Mesodermal cell (in vitro differentiated cells): Measurements from ENCODE around the gene C16orf92.

Source experiments
- H3K27ac ChIP-seq: 2 replicates; pipeline ENCODE4 v1.7.0; 2013; ENCODE audit warnings: mild to moderate bottlenecking, low read depth, low read length, moderate library complexity; ENCODE audit not compliant: severe bottlenecking
- H3K36me3 ChIP-seq: 2 replicates; pipeline ENCODE4 v1.7.1; 2013; ENCODE audit warnings: mild to moderate bottlenecking, low read length, moderate library complexity; ENCODE audit not compliant: control insufficient read depth, insufficient read depth
- H3K4me1 ChIP-seq: one replicate; pipeline ENCODE4 v1.7.1; 2013; ENCODE audit warnings: mild to moderate bottlenecking, low read length; ENCODE audit not compliant: insufficient read depth, control insufficient read depth, poor library complexity, severe bottlenecking
- H3K4me3 ChIP-seq: 2 replicates; pipeline ENCODE4 v1.7.0; 2013; ENCODE audit warnings: low read length, control low read depth, mild to moderate bottlenecking; ENCODE audit not compliant: insufficient read depth, poor library complexity, severe bottlenecking; ENCODE audit errors: extremely low read depth
- H3K9me3 ChIP-seq: 2 replicates; pipeline ENCODE4 v1.7.1; 2013; ENCODE audit warnings: mild to moderate bottlenecking, low read length, moderate library complexity; ENCODE audit not compliant: control insufficient read depth
- WGBS, 2 experiments: methylation state at CpG; one replicate each; pipeline ENCODE4 v1.1.5; 2013; ENCODE audit warnings: missing lambda C conversion rate in 2 of 2; ENCODE audit not compliant: insufficient coverage in 2 of 2; 5-methylcytosine and 5-hydroxymethylcytosine counted together

The C16orf92 gene

GRCh38 chr16:29989111-29989858, 33.7 kb upstream of the C16orf92 start:
- Histone ChIP-seq H3K36me3 (peaks cover 97% of the 10 kb centered on the region), H3K9me3 (no peaks in the 10 kb centered on the region), H3K4me3 (no peak overlapping the region), H3K4me1 (no peaks in the 10 kb centered on the region), H3K27ac (no peak overlapping the region)
- 96% methylated on average over 23 of the region's 23 CpGs for WGBS, 2 experiments

- Histone ChIP-seq H3K36me3 (peaks cover 89% of the 10 kb centered on the region), H3K4me3 (no peak overlapping the region)
- no CpG with 5 or more reads among the region's 2 CpGs for WGBS, 2 experiments
These were observed 33.0 kb upstream of the C16orf92 start for GRCh38 chr16:29990034-29990433.

GRCh38 chr16:29990883-29991570, 32.0 kb upstream of the C16orf92 start:
- Histone ChIP-seq H3K4me1 (peaks cover 5% of the 10 kb centered on the region), H3K27ac (no peak overlapping the region), H3K36me3 (peaks cover 79% of the 10 kb centered on the region), H3K9me3 (no peaks in the 10 kb centered on the region), H3K4me3 (no peak overlapping the region)
- 97 to 98% methylated on average over 12 to 23 of the region's 35 CpGs for WGBS, 2 experiments

More at GRCh38 chr16:29990034-29990433, 33.0 kb upstream of the C16orf92 start:
- Histone ChIP-seq H3K27ac (no peak overlapping the region), H3K9me3 (no peaks in the 10 kb centered on the region), H3K4me1 (peaks cover 5% of the 10 kb centered on the region)

- Histone ChIP-seq H3K27ac (no peak overlapping the region), H3K36me3 (peaks cover 74% of the 10 kb centered on the region), H3K4me3 (no peak overlapping the region), H3K4me1 (peaks cover 5% of the 10 kb centered on the region), H3K9me3 (no peaks in the 10 kb centered on the region)
- WGBS, 2 experiments = 82% methylated on average over 2 of the region's 5 CpGs; no CpG with 5 or more reads in 1 of the 2 experiments
These were observed 31.5 kb upstream of the C16orf92 start for GRCh38 chr16:29991571-29991904.

- no peaks in the 10 kb centered on the region for H3K9me3 ChIP-seq
- no peak overlapping the region for H3K4me3 ChIP-seq
- H3K36me3 ChIP-seq = peaks cover 72% of the 10 kb centered on the region
- peaks cover 5% of the 10 kb centered on the region for H3K4me1 ChIP-seq
- 73 to 86% methylated on average over 4 of the region's 7 CpGs for WGBS, 2 experiments
- no peak overlapping the region for H3K27ac ChIP-seq
These were observed 30.5 kb upstream of the C16orf92 start for GRCh38 chr16:29992344-29992967.

GRCh38 chr16:29993191-29993902, 29.7 kb upstream of the C16orf92 start:
- WGBS, 2 experiments = 94 to 96% methylated on average over 20 to 21 of the region's 25 CpGs
- peaks cover 68% of the 10 kb centered on the region for H3K36me3 ChIP-seq
- no peaks in the 10 kb centered on the region for H3K9me3 ChIP-seq
- H3K4me3 ChIP-seq = no peak overlapping the region
- no peak overlapping the region for H3K27ac ChIP-seq
- peaks cover 5% of the 10 kb centered on the region for H3K4me1 ChIP-seq

- peaks cover 61% of the 10 kb centered on the region for H3K36me3 ChIP-seq
- H3K9me3 ChIP-seq = no peaks in the 10 kb centered on the region
- H3K4me3 ChIP-seq = no peak overlapping the region
- peaks cover 5% of the 10 kb centered on the region for H3K4me1 ChIP-seq
- H3K27ac ChIP-seq = no peak overlapping the region
- WGBS, 2 experiments = 92 to 94% methylated on average over 8 of the region's 9 CpGs
These were observed 28.9 kb upstream of the C16orf92 start for GRCh38 chr16:29993903-29994599.

GRCh38 chr16:29994600-29995323, 28.2 kb upstream of the C16orf92 start:
- Histone ChIP-seq H3K4me1 (peaks cover 5% of the 10 kb centered on the region), H3K36me3 (peaks cover 58% of the 10 kb centered on the region), H3K27ac (peak overlapping the region; percentile 83), H3K4me3 (peak overlapping the region; percentile 92), H3K9me3 (no peaks in the 10 kb centered on the region)
- 22 to 32% methylated on average over 20 to 24 of the region's 24 CpGs for WGBS, 2 experiments

GRCh38 chr16:29995324-29995910, 27.6 kb upstream of the C16orf92 start, which contains the start of gene HIRIP3:
TSS of gene HIRIP3 (minus strand) at chr16:29995617. CDS start at chr16:29995605, 12 bp downstream.
- Histone ChIP-seq H3K4me1 (peaks cover 5% of the 10 kb centered on the region), H3K4me3 (peak within 1 kb of the TSS; percentile 92), H3K9me3 (no peaks in the 10 kb centered on the region), H3K36me3 (peaks cover 56% of the 10 kb centered on the region), H3K27ac (peak within 1 kb of the TSS; percentile 83)
- WGBS, 2 experiments = 0 to 1% methylated on average over 42 to 51 of the region's 53 CpGs
